ENCODE results near the gene KIAA0319L.

KIAA0319L gene

DNA sequence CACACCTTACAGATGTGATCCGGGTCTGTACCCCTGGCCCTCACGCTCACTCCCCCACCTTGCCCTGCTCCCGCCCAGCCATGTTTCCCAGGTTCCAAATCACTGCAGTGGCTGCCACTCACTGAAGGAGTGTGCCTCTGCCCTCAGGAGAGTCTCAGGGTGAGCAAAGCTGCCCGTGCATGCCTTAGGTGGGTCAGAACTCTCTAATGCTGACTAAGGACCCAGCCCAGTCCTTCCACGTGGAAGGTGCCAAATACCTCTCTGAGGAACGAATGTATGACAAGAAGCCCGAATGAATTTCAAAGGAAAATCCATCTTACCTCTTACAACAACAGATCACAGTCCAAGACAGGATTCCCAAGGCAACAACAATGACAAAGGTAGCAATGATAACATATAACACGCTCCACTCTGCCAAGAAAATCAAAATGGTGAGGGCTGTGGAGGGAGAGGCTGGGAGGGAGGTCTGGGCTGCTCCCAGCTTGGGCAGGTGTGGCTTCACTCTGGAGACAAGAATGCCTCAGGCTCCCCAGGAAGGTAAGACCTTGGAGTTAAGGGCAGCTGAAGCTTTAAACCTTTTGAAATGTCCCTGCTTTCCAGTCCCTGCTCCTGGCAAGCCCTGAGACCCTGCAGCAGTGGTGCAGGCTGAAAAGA is 115.2 kb downstream of the KIAA0319L start:
- no peak for DNase-seq

DNA sequence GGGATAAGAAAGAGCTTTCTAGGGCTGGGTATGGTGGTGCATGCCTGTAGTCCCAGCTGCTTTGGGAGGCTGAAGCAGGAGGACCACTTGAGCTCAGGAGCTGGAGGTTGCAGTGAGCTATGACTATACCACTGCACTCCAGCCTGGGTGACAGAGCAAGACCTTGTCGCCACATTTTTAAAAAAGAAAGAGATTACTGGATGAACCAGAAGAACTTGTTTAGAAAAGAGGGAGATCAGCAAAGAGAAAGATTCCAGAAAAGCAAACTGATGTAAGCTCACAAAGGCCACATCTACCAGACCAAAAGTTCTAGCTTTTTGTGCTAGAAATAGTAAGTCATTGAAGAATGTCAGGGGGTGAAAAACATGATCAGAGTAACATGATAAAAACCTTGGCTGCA is 117.6 kb downstream of the KIAA0319L start:
- no peak for DNase-seq

DNA sequence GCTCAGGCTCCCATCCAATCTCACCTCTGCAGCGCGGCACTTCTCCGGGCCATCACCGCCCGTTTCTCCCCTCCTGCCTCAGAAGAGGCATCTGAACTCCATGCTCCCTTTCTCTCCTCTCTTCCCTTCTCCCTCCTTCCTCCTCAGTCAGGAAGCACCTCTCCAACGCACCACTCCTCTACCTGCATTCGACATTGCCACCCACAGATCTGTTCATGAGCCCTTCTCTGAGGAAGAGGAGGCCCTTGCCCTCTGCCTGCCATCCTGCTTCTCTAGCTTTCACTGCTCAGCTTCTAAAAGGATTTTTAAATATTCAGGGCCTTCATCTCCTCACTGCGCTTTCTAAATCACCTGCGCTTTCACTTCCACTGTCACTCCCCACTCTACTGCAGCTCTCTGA is 120.0 kb downstream of the KIAA0319L start:
- no peak for DNase-seq

DNA sequence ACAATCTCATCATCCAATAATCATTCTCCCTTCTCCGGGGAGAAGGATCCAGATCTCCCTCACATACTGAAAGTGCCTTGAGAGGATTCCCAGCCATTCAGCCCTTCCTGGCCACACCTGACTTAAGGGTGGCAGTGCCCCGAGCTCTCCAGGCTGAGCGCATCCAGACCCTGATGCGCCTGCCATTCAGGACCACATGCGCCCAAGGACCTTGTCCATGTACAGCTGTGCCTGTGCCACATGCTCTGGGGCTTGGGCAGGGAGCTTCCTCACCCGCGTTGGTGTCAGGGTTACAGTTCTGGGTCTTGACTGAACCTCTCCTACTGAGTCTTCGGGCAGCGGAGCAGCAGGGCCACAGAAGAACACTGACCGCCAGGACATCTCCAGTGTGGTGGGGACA is 121.1 kb downstream of the KIAA0319L start:
- no peak for DNase-seq

DNA sequence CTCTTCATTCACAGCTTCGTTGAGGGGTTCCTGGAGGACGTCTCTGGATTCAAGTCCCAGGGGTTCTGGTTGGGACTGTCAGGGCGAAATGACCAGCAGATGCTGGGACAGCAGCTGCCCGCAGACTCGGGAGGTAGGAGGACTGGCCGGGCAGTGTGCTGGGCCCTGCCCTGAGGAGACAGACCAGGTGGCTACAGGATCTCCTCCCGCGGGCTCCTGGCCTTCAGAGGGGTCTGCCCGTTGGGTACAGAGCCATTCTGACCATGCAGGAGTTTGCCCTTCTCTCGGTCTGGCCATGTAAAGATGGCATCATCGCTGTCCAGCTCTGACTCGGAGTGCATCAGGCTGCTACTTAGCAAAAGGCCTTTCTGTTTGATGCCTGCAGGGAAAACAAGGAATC is 122.5 kb downstream of the KIAA0319L start:
- no peak for DNase-seq

DNA sequence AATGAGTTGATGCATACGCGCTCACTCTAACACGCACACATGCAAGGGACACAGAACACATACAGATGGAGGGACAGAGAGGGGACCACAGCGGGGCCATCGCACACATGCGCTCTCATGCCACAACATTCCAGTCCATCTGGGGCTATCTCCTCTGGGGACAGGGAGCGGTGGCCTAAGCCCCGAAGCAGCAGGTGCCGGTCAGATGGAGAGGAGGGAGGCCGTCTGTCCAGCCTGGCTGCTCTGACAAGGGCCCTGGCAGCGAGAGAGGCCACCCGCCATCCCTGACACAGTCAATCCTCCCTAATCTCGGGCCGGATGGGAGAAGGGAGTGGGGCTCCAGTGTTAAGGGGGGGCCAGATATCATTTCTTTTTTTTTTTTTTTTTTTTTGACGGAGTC is 123.5 kb downstream of the KIAA0319L start:
- DNase-seq: no peak

DNA sequence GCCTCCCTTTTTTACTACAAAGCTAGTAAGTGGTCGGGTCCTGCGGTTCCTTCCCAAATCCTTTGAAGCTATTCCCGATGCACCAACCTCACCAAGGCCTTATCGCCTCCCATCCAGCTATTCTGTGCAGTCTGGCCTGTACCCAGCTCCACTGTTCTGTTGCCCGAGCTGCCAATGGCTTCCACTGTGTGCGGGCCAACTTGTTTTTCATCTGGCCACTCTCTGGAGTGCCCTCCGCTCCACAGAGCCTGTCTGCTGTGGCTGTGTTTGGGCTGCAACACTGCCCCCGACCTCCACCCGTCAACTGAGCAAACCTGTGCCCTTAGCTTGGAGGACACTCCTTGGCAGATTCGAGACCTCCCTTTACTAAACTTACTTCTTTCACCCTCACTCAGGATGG is 125.0 kb downstream of the KIAA0319L start:
- DNase-seq: no peak

DNA sequence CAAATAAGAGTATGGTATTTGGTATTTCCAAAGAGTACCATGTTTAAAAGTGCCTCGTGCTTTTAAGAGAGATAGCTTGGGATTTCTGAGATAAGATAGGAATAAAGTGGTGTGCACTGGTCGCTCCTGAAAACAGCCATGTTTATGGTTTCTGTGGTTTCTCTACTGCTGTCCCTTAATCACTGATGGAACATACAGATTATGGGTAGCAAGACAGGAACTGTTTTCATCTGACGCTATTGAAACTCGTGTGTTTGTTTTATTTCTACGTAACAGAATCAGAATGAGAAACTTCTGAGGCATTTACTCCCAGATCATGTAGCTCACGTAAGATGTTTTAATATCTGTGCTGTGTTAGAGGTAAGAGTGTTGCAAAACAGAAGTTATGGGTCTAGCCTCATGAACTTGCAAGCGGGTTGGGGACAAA is 126.0 kb downstream of the KIAA0319L start:
- DNase-seq: no peak

DNA sequence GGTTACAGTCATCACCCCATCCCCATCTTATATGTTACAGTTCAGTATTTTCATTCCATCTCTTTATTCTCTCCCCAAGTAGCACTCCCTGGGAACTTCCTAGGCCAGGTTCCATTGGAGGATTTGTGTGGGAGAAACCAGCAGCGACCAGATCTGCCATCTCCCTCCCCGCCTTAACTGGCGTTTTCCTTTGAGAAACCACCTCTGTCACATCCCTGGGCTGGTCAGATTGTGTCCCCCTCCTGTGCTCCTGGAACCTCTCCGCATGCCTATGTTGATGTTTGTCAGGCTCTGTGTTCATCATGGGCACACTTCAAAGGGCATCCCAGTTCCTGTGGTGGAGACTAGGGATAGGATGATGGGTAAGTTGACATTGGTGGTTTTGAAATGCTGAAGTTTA is 126.4 kb downstream of the KIAA0319L start:
- DNase-seq: no peak

DNA sequence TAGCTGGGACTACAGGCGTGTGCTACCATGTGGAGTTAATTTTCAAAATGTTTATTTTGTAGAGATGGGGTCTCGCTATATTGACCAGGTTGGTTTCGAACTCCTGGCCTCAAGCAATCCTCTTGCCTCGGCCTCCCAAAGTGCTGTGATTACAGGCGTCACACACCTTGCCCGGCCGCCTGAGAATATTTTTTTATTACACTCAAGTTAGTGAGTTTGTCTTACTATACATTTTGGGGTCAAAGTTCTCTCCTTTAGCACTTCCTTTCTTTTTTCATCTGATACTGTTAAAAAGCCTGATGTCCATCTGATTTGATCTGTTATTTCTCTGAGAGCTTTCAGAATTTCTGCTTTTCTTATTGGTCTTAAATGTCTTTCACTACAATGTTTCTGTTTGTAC is 128.8 kb downstream of the KIAA0319L start:
- no peak for DNase-seq

DNA sequence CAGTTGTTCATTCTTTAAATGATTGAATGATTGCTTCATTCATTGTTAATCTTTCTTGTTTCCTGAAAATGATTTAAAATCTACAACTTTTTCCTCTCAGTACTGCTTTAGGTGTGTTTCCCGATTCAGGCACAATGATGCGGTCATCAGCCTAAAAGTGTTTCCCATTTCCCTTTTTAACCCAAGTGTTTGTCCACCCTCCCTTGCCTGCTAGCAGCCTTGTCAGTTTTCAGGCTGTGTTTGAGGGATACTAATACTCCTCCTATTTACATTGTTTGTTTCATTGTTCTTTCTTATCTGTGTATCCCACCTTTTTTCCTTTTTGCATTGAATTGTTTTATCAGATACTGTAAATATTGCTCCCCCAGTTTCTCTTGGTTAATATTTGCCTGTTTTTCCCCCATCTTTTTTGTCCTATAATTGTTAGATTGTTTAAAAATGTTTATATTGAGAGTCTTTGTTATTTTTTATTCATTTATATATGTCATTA is 131.1 kb downstream of the KIAA0319L start:
- DNase-seq: peak; percentile 20

DNA sequence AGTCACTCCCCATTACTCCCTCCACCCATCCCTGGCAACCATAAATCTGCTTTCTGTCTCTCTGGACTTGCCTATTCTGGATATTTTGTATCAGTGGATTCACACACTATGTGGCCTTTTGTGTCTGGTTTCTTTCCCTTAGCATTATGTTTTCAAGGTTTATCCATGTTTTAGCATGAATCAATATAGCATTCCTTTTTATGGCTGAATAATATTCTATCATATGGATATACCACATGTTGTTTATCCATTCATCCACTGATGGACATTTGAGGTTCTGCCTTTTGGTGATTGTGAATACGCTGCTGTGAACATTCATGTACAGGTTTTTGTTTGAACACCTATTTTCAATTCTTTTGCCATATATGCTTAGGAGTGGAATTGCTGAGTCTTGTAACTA is 148.3 kb downstream of the KIAA0319L start:
- no peak for DNase-seq

DNA sequence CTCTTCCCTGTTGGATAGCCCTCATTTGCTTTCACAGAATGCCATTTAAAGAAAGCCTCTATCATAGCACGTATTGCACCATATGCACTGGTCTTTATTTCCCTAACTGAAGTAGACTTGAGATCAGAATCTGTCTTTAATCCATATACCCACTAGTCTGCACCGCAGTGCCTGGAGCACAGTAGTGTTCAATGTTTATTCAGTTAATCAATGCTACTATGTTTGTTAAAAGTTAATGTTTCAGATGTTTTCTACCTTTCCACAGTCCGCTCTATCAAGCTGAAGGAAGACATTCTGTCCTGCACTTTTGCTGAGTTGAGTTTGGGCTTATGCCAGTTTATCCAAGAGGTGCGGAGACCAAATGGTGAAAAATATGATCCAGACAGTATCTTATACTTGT is 149.5 kb downstream of the KIAA0319L start:
- no peak for DNase-seq

DNA sequence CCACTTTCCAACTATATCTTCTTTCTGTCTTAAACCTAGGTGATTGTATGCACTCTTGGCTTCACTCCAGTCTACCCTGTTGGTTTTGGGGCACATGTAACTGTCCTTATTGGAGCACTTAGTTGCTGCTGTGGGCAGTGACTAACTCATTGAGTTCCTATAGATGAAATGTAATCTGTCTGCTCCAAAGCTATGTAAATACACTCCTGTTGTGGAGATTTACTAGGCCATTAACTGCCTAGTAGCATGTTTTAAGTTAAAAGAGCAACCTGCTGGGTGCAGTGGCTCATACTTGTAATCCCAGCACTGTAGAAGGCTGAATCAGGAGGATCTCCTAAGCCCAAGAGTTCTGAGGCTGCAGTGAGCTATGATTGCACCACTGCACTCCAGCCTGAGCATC is 151.1 kb downstream of the KIAA0319L start:
- DNase-seq: no peak

DNA sequence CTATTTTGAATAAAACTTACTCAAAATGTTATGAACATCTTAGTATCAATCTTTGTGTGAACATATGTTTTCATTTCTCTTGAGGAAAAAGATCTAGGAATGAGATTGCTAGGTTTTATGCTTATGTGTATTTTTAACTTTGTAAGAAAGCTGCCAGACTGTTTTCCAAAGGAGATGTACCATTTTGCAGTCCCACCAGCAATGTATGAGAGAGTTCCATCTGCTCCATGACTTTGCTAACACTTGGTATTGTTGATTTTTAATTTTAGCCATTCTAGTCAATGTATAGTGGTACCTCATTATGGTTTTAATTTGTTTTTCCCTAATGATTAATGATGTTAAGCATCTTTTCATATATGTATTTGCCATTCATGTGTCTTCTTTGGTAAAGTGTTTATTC is 156.2 kb downstream of the KIAA0319L start:
- no peak for DNase-seq

DNA sequence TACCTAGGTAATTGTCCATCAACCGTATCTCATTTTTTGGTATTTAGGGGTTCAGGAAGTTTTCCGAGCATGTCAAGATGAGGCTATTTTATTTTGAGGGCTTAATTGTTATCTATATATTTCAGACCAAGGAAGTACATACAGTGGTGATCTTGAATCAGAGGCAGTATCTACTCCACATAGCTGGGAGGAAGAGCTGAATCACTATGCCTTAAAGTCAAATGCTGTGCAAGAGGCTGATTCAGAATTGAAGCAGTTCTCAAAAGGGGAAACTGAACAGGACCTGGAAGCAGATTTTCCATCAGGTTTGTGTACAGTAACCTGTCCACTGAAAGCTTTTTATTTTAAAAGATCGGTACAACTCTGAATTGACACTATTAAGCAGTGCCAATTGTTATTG is 158.5 kb downstream of the KIAA0319L start:
- DNase-seq: no peak

DNA sequence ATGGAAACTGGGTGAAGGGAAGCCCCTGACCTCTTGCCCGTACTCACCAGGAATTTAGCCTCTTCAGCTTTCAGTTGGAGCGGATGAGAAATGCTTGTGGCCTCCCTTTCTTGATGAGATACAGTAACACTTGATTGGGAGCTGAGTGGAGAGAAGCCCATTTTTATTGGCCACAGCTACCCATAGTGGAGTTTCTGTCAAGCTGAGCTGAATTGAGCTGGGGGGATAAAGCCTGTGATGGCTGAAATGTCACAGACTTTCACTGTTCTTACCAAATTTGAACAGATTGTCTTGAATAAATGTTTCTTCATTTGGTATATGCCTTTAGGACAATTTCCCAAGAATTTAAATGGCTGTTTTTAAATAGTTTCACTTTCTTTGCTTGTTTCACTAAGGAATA is 162.8 kb downstream of the KIAA0319L start:
- no peak for DNase-seq

DNA sequence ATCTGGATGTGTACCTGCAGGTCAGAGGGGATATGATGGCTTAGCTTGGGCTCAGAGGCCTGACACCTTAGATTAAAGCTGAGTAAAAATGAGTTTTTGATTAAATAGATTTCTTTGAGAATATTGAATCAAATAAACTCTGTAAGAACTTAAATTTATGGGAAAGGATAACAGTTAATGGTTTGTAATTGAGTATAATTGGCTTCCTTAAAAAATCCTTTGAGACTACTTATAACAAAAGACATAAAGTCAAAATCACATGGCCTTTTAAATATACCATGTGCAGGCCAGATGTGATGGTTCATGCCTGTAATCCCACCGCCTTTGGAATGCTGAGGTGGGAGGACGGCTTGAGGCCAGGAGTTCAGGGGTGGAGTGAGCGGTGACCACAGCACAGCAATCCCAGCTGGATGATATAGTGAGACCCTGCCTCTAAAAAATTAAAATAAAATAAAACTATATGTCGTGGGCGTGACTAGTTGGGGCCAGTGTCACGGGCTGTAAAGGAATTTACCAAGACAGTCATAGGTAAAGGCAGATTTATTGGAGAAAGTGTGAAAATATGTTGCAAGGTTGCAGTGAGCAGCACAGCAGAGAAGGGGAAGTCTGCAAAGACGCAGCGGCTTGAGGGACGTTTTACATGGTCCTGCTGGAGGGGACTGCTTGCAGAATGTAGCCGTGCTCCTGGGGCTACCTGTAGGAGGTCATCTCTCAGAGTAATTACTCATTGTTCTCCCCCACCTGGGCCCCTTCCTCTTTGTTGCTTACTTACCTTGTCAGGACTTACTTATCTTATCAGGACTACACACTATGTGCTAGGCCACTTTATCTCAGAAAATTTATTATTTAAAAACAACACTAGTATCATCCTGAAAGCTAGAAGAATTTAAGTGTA is 166.4 kb downstream of the KIAA0319L start:
- peak; percentile 21 for DNase-seq

DNA sequence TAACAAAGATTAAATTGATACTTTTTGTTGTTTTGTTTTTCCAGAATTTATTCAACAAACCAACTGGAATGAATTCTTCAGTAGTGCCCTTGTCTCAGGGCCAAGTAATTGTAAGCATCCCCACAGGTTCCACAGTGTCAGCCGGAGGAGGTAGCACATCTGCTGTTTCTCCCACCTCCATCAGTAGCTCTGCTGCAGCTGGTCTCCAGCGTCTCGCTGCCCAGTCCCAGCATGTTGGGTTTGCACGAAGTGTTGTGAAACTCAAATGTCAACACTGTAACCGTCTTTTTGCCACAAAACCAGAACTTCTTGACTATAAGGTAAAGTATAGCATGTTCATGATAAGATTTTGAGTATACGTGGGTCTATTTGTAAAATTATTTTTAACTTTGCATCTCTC is 170.2 kb downstream of the KIAA0319L start:
- peak; percentile 76 for DNase-seq

DNA sequence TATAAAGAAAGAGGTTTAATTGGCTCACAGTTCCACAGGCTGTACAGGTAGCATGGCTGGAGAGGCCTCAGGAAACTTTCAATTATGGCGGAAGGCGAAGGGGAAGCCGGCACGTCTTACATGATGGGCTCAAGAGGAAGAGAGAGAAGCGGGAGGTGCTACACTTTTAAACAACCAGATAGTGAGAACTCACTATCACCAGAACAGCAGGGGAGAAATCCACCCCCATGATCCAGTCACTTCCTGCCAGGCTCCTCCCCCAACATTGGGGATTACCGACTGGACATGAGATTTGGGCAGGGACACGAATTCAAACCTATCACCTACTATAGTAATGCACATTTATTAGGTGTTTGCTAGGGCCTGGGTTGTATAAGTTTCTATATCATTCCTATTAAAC is 170.9 kb downstream of the KIAA0319L start:
- DNase-seq: no peak

Measured in MV-4-11 (cell line).